Activated CD8-positive, alpha-beta memory T cell treated with anti-CD3 and anti-CD28 coated beads for 24 hours (primary cell): ENCODE results near the gene CEP350.

Experiments
- DNase-seq: peaks from one replicate; pipeline ENCODE4 v3.0.0-alpha.2; 2020

The CEP350 gene

DNA sequence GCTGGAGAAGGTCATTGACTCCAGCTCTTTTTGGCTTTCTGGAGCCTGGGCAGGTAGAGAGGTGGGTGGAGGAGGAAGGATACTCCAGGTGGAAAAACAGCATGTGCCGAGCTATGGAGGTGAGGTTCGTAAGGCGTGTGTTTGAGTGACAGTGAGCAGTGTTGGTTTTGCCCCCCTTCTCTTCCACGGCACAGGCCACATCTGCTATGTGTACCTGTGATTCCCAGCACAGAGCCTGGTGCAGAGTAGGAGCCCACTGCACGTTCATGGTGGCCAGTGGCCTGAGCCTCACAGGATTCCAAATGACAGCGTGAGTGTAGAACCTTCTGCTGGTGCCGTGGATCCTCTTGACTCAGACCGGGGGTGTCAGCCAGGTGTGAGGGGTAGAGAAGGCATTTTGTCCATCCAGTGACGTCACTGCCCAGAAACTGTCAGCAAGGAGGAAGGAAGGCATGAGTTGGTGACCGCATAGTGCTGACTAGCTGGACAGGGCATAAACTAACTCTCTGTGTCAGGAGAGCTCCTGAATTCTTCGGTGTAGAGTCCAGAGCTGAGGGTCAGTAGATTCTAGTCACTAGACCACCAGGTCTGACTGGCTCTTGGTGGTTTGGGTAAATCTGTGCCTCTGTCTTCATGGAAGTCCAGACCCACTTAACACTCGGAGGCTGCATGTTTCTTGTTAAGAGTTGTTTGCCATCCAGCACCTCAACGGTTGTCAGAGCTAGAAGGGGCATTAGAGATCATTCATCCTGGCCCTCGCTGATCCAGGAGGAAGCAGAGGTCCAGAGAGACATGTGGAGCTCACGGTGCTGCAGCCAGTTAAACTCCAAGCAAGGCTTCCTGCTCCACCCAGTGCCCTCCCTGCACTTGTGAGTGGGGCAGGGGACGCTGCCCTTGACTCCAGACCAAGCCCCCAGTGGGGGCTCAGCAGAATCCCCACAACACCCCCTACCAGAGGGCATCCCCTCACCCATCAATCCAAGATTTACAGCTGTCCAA, 203.8 kb downstream of the CEP350 start:
- DNase-seq, result peak; percentile 48

DNA sequence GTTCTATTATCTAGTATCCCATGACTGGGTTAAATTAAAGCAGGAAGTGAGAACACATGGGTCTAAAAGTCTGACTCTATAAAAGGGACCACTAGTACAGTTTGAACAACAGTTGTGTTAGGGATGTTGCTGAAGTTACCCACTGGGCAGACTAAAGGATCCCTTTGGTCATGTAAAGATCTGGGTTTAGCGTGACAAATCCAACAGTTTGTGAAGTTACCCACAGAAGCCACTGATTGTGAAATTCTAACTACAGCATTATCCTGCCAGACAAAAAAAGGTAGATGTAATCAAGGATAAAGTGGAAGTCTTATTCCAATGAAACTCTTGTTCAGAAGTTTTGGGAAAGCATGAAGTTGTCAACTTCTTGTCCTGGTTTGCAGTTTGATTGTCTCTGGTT, 205.7 kb downstream of the CEP350 start:
- no peak for DNase-seq

DNA sequence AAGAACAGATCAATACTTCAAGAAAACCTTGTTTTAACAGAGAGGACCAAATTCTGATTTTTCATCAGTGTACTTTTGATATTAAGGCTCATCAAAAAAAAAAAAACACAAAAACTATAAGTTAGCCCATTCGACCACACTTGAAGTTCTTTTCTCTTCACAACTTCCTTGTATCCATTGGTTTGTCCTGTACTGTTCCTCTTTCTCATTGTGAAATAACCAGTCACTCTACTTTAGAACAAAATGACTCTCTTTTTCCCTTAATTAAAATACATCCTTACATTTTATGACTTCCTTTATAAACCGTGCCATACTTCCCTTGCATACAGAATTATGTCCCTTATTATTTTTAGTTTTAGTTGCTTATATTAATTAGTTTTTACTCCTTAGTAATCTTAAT, 208.4 kb downstream of the CEP350 start:
- no peak for DNase-seq
